ENCODE data around the gene SMCHD1. TPM values are rescaled to one million over a fixed set of nuclear protein-coding genes. Genes with fewer than 3 reads are reported as not detected.

The SMCHD1 gene
- total RNA-seq, 1 experiment from 2014 or later: 48.6 TPM

DNA sequence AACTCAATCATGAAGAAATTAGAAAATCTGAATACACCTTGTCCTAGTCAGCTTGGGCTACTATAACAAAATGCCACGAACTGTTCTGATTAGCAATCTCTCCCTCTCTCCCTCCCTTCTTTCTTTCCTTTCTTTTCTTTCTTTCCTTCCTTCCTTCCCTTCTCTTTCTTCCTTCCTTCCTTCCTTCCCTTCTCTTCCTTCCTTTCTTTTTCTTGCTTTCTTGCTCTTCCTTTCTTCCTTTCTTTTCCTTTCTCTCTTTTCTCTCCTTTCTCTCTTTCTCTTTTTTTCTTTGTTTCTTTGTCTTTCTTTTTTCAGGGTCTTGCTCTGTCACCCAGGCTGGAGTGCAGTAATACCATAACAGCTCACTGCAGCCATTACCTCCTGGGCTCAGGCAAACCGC, 167.7 kb downstream of the SMCHD1 start:
- H4K20me1 ChIP-seq (ENCODE audit: insufficient read depth): no peaks in the 10 kb centered on the region
- DNase-seq (ENCODE audit: low read depth, low spot score) (no peak), ATAC-seq (no peak)
- H3K79me2 ChIP-seq (ENCODE audit: insufficient read depth, low read length): no peaks in the 10 kb centered on the region
- H3K4me2 ChIP-seq (ENCODE audit: low read length): no peak overlapping the region
- no peaks in the 10 kb centered on the region for H3K9me3 ChIP-seq (ENCODE audit: control insufficient read depth in 1 of 2, insufficient read depth in 1 of 2, low read depth in 1 of 2, low read length in 2 of 2)
- no peak overlapping the region for H3K4me3 ChIP-seq (replicated peaks in 1 of 2; ENCODE audit: low read depth in 1 of 2, low read length in 2 of 2)
- CTCF ChIA-PET: no interaction called here
- POLR2A ChIA-PET: no interaction called here
- H3K27ac ChIP-seq (ENCODE audit: low read depth, low read length): no peak overlapping the region
- H2AFZ ChIP-seq (ENCODE audit: low read depth, low read length, poor library complexity, severe bottlenecking): no peak overlapping the region
- no peaks in the 10 kb centered on the region for H3K36me3 ChIP-seq (ENCODE audit: control insufficient read depth in 1 of 2, insufficient read depth in 2 of 2, low read length in 2 of 2)
- H3K9me2 ChIP-seq (ENCODE audit: insufficient read depth): no peaks in the 10 kb centered on the region
- intact Hi-C loops (cut with micrococcal nuclease): no loop called here
- RAD21 ChIA-PET (ENCODE audit: low non-redundant PET in 1 of 2, low total read pairs in 2 of 2, uncharacterized antibody in 2 of 2, unreplicated experiment in 2 of 2): no interaction called here
- BruUV-seq (replicated peaks): no TSS peak
- no peaks in the 10 kb centered on the region for H3K4me1 ChIP-seq (ENCODE audit: control insufficient read depth in 1 of 2, insufficient read depth in 2 of 2, low read length in 2 of 2)
- TF ChIP-seq SP1 (IDR thresholded peaks at IDR 0.05; ENCODE audit: low read depth) (no peak), SIN3A (IDR thresholded peaks at IDR 0.05; ENCODE audit: low read depth) (no peak), FOSL1 (IDR thresholded peaks at IDR 0.05; ENCODE audit: low read depth) (no peak), ZNF274 (IDR thresholded peaks at IDR 0.05; ENCODE audit: low read depth, low read length) (no peak), YY1 (IDR thresholded peaks at IDR 0.05; ENCODE audit: extremely low read depth, insufficient replicate concordance, low read depth, low read length) (no peak), RAD21 (IDR thresholded peaks at IDR 0.05; ENCODE audit: low read depth) (no peak)
- H3K9ac ChIP-seq (ENCODE audit: low read length): no peak overlapping the region
- no peaks in the 10 kb centered on the region for H3K27me3 ChIP-seq (ENCODE audit: insufficient read depth, low read length)

DNA sequence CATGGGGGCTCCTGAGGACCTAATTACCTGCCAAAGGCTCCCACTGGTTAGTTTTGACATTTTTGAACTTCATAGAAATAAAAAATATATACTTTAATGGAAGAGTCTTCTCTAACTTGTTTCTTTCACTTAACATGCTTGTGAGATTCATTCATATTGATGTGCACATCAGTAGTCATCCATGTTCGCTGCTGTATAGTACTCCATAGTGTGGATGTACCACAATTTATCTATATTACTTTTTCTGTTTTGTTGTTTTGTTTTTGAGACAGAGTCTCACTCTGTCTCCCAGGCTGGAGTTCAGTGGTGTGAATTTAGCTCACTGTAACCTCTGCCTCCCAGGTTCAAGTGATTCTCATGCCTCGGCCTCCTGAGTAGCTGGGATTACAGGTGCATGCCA, 168.4 kb downstream of the SMCHD1 start:
- H3K9me3 ChIP-seq (ENCODE audit: control insufficient read depth in 1 of 2, insufficient read depth in 1 of 2, low read depth in 1 of 2, low read length in 2 of 2): no peaks in the 10 kb centered on the region
- DNase-seq (ENCODE audit: low read depth, low spot score): no peak
- H3K4me2 ChIP-seq (ENCODE audit: low read length): no peak overlapping the region
- ChIA-PET RAD21 (ENCODE audit: low non-redundant PET in 1 of 2, low total read pairs in 2 of 2, uncharacterized antibody in 2 of 2, unreplicated experiment in 2 of 2) (no interaction called here), POLR2A (no interaction called here), CTCF (no interaction called here)
- H3K27me3 ChIP-seq (ENCODE audit: insufficient read depth, low read length): no peaks in the 10 kb centered on the region
- TF ChIP-seq RAD21 (IDR thresholded peaks at IDR 0.05; ENCODE audit: low read depth): no peak
- TF ChIP-seq ELF1 (IDR thresholded peaks at IDR 0.05; ENCODE audit: borderline replicate concordance, low read depth): no peak
- no peak for TF ChIP-seq SRF (IDR thresholded peaks at IDR 0.05; ENCODE audit: low read depth)
- no peak for TF ChIP-seq CTCF (IDR thresholded peaks at IDR 0.05 in 2 of 3, conservative IDR thresholded peaks at IDR 0.05 in 1 of 3; ENCODE audit: borderline replicate concordance in 1 of 3, insufficient read depth in 1 of 3, low read depth in 2 of 3, low read length in 2 of 3)
- TF ChIP-seq YY1 (IDR thresholded peaks at IDR 0.05; ENCODE audit: extremely low read depth, insufficient replicate concordance, low read depth, low read length): no peak
- TF ChIP-seq SP1 (IDR thresholded peaks at IDR 0.05; ENCODE audit: low read depth): no peak
- TF ChIP-seq ZFX (IDR thresholded peaks at IDR 0.05): no peak
- no peak for TF ChIP-seq EGR1 (IDR thresholded peaks at IDR 0.05; ENCODE audit: low read depth)
- no peak for TF ChIP-seq TCF7L2 (IDR thresholded peaks at IDR 0.05; ENCODE audit: borderline replicate concordance, extremely low read depth, insufficient read depth, insufficient read length)
- no peak for TF ChIP-seq POLR2AphosphoS5 (IDR thresholded peaks at IDR 0.05; ENCODE audit: low read depth, low read length)
- TF ChIP-seq FOSL1 (IDR thresholded peaks at IDR 0.05; ENCODE audit: low read depth): no peak
- no peak overlapping the region for H3K4me3 ChIP-seq (replicated peaks in 1 of 2; ENCODE audit: low read depth in 1 of 2, low read length in 2 of 2)
- no peaks in the 10 kb centered on the region for H3K36me3 ChIP-seq (ENCODE audit: control insufficient read depth in 1 of 2, insufficient read depth in 2 of 2, low read length in 2 of 2)
- no TSS peak for BruUV-seq (replicated peaks)
- no peak for ATAC-seq
- no peak overlapping the region for H2AFZ ChIP-seq (ENCODE audit: low read depth, low read length, poor library complexity, severe bottlenecking)
- no peaks in the 10 kb centered on the region for H3K4me1 ChIP-seq (ENCODE audit: control insufficient read depth in 1 of 2, insufficient read depth in 2 of 2, low read length in 2 of 2)
- intact Hi-C loops (cut with micrococcal nuclease): no loop called here
- H3K9ac ChIP-seq (ENCODE audit: low read length): no peak overlapping the region
- H3K27ac ChIP-seq (ENCODE audit: low read depth, low read length): no peak overlapping the region
- H3K79me2 ChIP-seq (ENCODE audit: insufficient read depth, low read length): no peaks in the 10 kb centered on the region
- no peaks in the 10 kb centered on the region for H4K20me1 ChIP-seq (ENCODE audit: insufficient read depth)
- H3K9me2 ChIP-seq (ENCODE audit: insufficient read depth): no peaks in the 10 kb centered on the region
